ENCODE measurements around the gene RIN3. TPM values are rescaled to one million over a fixed set of nuclear protein-coding genes. Genes with fewer than 3 reads are reported as not detected.

Gene RIN3
- polyA plus RNA-seq, 3 donors = 42.8 to 144 (median 54.6) TPM

DNA sequence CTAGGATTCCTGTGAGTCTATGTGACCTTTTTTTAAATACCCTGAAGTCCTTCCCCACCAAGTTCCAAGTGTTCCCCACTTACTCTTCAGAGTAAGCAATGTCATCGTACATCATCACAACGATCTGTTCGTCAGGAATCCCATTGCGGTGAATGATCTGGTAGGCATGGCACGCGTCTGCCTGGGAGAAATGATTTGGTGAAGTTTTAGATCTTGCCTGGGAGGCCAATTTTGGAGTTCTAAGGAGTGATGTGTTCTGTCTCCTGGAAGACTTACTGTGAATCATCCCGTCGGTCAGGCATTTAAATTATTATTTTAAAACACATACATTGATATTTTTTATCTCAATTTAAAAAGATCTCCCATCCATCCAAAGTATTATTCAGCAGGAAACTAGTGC, 205.1 kb downstream of the RIN3 start:
- H3K79me2 ChIP-seq (ENCODE audit: insufficient read depth, low read length) = no peaks in the 10 kb centered on the region
- H4K20me1 ChIP-seq (ENCODE audit: insufficient read depth, low read length) = no peaks in the 10 kb centered on the region
- no peak overlapping the region for H3K27ac ChIP-seq (ENCODE audit: low read depth in 1 of 2, low read length in 2 of 2)
- peaks cover 0 to 2% of the 10 kb centered on the region in 2 donors for H3K4me1 ChIP-seq (ENCODE audit: control insufficient read depth in 1 of 2, insufficient read depth in 2 of 2, low read length in 2 of 2)
- H3K4me2 ChIP-seq (replicated peaks; ENCODE audit: extremely low read depth, low read length, poor library complexity, severe bottlenecking) = no peak overlapping the region
- Mint-ChIP-seq H3K4me3 (no peak overlapping the region), H3K9me3 (peaks cover 0 to 2% (median 0%) of the 10 kb centered on the region in 7 donors), H3K4me1 (peaks cover 6% of the 10 kb centered on the region), H3K36me3 (no peaks in the 10 kb centered on the region), H3K27ac (no peak overlapping the region), H3K27me3 (ENCODE audit: low read depth in 3 of 3) (peaks cover 2 to 6% (median 3%) of the 10 kb centered on the region in 3 donors)
- no peaks in the 10 kb centered on the region for H3K36me3 ChIP-seq (replicated peaks in 1 of 2; ENCODE audit: control insufficient read depth in 1 of 2, insufficient read depth in 2 of 2, low read length in 2 of 2)
- intact Hi-C loops (cut with micrococcal nuclease) = no loop called here
- no peaks in the 10 kb centered on the region for H3K9me3 ChIP-seq (replicated peaks in 1 of 2; ENCODE audit: control insufficient read depth in 1 of 2, insufficient read depth in 1 of 2, low read length in 2 of 2)
- no peak for DNase-seq
- no peak overlapping the region for H3K4me3 ChIP-seq (replicated peaks in 1 of 3; ENCODE audit: low read depth in 2 of 3, low read length in 3 of 3)
- WGBS (ENCODE audit: insufficient coverage) = 94% methylated on average over 6 of the region's 8 CpGs
- no peak overlapping the region for H2AFZ ChIP-seq (ENCODE audit: insufficient read depth, low read depth, low read length, poor library complexity, severe bottlenecking)
- H3K27me3 ChIP-seq (ENCODE audit: control insufficient read depth in 2 of 2, insufficient read depth in 2 of 2, low read length in 2 of 2) = no peaks in the 10 kb centered on the region
- TF ChIP-seq, protein P1, sequence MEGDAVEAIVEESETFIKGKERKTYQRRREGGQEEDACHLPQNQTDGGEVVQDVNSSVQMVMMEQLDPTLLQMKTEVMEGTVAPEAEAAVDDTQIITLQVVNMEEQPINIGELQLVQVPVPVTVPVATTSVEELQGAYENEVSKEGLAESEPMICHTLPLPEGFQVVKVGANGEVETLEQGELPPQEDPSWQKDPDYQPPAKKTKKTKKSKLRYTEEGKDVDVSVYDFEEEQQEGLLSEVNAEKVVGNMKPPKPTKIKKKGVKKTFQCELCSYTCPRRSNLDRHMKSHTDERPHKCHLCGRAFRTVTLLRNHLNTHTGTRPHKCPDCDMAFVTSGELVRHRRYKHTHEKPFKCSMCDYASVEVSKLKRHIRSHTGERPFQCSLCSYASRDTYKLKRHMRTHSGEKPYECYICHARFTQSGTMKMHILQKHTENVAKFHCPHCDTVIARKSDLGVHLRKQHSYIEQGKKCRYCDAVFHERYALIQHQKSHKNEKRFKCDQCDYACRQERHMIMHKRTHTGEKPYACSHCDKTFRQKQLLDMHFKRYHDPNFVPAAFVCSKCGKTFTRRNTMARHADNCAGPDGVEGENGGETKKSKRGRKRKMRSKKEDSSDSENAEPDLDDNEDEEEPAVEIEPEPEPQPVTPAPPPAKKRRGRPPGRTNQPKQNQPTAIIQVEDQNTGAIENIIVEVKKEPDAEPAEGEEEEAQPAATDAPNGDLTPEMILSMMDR (IDR thresholded peaks at IDR 0.05) = no peak
- H3K9ac ChIP-seq (ENCODE audit: insufficient read depth, low read length, poor library complexity, severe bottlenecking) = no peak overlapping the region

DNA sequence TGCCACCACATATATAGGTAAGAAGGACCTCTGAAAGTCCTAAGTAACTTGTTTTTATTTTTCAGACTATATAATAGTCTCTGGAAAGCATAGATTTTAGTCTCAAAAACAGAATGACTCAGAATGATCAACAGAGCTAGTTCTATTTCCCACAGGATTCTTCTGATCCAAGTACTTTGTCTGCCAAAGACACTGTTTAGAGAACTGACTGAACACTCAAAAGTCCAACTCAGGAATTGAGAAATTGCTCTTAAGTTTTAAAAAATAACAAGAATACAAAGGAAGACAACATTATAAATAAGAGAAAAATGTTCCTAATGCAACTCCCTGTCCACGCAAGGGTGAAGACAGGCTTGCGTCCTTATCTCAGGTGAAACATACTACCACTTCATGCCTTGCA, 205.8 kb downstream of the RIN3 start:
- Histone ChIP-seq H3K27ac (ENCODE audit: low read depth in 1 of 2, low read length in 2 of 2) (no peak overlapping the region), H3K36me3 (replicated peaks in 1 of 2; ENCODE audit: control insufficient read depth in 1 of 2, insufficient read depth in 2 of 2, low read length in 2 of 2) (no peaks in the 10 kb centered on the region), H3K9ac (ENCODE audit: insufficient read depth, low read length, poor library complexity, severe bottlenecking) (no peak overlapping the region), H3K9me3 (replicated peaks in 1 of 2; ENCODE audit: control insufficient read depth in 1 of 2, insufficient read depth in 1 of 2, low read length in 2 of 2) (no peaks in the 10 kb centered on the region), H3K27me3 (ENCODE audit: control insufficient read depth in 2 of 2, insufficient read depth in 2 of 2, low read length in 2 of 2) (no peaks in the 10 kb centered on the region), H3K79me2 (ENCODE audit: insufficient read depth, low read length) (no peaks in the 10 kb centered on the region), H3K4me1 (ENCODE audit: control insufficient read depth in 1 of 2, insufficient read depth in 2 of 2, low read length in 2 of 2) (peaks cover 7 to 10% of the 10 kb centered on the region in 2 donors), H4K20me1 (ENCODE audit: insufficient read depth, low read length) (no peaks in the 10 kb centered on the region), H3K4me3 (replicated peaks in 1 of 3; ENCODE audit: low read depth in 2 of 3, low read length in 3 of 3) (no peak overlapping the region), H2AFZ (ENCODE audit: insufficient read depth, low read depth, low read length, poor library complexity, severe bottlenecking) (no peak overlapping the region), H3K4me2 (replicated peaks; ENCODE audit: extremely low read depth, low read length, poor library complexity, severe bottlenecking) (no peak overlapping the region)
- WGBS (ENCODE audit: insufficient coverage) = no CpG with 5 or more reads among the region's 2 CpGs
- H3K4me3 Mint-ChIP-seq = no peak overlapping the region
- peaks cover 0 to 3% (median 0%) of the 10 kb centered on the region in 7 donors for H3K9me3 Mint-ChIP-seq
- H3K27me3 Mint-ChIP-seq (ENCODE audit: low read depth in 3 of 3) = peaks cover 2 to 6% (median 3%) of the 10 kb centered on the region in 3 donors
- TF ChIP-seq, protein P1 (IDR thresholded peaks at IDR 0.05) = no peak
- H3K27ac Mint-ChIP-seq = no peak overlapping the region
- no peak for DNase-seq
- intact Hi-C loops (cut with micrococcal nuclease) = no loop called here
- H3K4me1 Mint-ChIP-seq = peaks cover 14% of the 10 kb centered on the region
- peaks cover 2 to 4% of the 10 kb centered on the region in 2 donors for H3K36me3 Mint-ChIP-seq
